Measurements from ENCODE around the gene KIF4A.

- no peak for TF ChIP-seq EP300 (IDR thresholded peaks at IDR 0.05)
- TF ChIP-seq, protein P1, sequence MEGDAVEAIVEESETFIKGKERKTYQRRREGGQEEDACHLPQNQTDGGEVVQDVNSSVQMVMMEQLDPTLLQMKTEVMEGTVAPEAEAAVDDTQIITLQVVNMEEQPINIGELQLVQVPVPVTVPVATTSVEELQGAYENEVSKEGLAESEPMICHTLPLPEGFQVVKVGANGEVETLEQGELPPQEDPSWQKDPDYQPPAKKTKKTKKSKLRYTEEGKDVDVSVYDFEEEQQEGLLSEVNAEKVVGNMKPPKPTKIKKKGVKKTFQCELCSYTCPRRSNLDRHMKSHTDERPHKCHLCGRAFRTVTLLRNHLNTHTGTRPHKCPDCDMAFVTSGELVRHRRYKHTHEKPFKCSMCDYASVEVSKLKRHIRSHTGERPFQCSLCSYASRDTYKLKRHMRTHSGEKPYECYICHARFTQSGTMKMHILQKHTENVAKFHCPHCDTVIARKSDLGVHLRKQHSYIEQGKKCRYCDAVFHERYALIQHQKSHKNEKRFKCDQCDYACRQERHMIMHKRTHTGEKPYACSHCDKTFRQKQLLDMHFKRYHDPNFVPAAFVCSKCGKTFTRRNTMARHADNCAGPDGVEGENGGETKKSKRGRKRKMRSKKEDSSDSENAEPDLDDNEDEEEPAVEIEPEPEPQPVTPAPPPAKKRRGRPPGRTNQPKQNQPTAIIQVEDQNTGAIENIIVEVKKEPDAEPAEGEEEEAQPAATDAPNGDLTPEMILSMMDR (IDR thresholded peaks at IDR 0.05) = no peak
Measured at GRCh38 chrX:70427365-70427764, 137.5 kb downstream of the KIF4A start.

Data from tibial nerve (tissue), 4 donors.